ENCODE data around the gene ZNF518A. TPM values are rescaled to one million over a fixed set of nuclear protein-coding genes. Genes with fewer than 3 reads are reported as not detected.

ZNF518A gene
- total RNA-seq, 1 experiment from 2014 or later = 16.0 TPM

GRCh38 chr10:96130326-96130995 is 364 bp downstream of the ZNF518A start:
- no peak for TF ChIP-seq CTCF (IDR thresholded peaks at IDR 0.05; ENCODE audit: unreplicated experiment)
- Mint-ChIP-seq H3K4me3 (ENCODE audit: low read depth, unreplicated experiment) (peak overlapping the region; percentile 89), H3K9me3 (ENCODE audit: low read depth, unreplicated experiment) (no peaks in the 10 kb centered on the region), H3K4me1 (ENCODE audit: low read depth, unreplicated experiment) (no peaks in the 10 kb centered on the region), H3K36me3 (ENCODE audit: insufficient read depth, unreplicated experiment) (peaks cover 28% of the 10 kb centered on the region), H3K27me3 (ENCODE audit: unreplicated experiment) (no peaks in the 10 kb centered on the region), H3K27ac (ENCODE audit: unreplicated experiment) (peak overlapping the region; percentile 94)
- CTCF ChIA-PET = interaction anchor here (0.6 to 1.3 kb wide), 2 partner anchors 40 to 87 kb away, joined by 3 to 5 read pairs; partner anchors contain the start of gene CCNJ
- intact Hi-C loops (cut with micrococcal nuclease; ENCODE audit: unreplicated experiment) = loop anchor here (2.0 kb wide), 1 partner anchor 42 kb away; no protein-coding TSS in a partner anchor
- no TSS peak for BruUV-seq (replicated peaks)
- DNase-seq = peak; percentile 77

- Mint-ChIP-seq H3K27me3 (ENCODE audit: unreplicated experiment) (no peaks in the 10 kb centered on the region), H3K9me3 (ENCODE audit: low read depth, unreplicated experiment) (no peaks in the 10 kb centered on the region), H3K36me3 (ENCODE audit: insufficient read depth, unreplicated experiment) (peaks cover 28% of the 10 kb centered on the region), H3K4me3 (ENCODE audit: low read depth, unreplicated experiment) (peak overlapping the region; percentile 89), H3K4me1 (ENCODE audit: low read depth, unreplicated experiment) (no peaks in the 10 kb centered on the region), H3K27ac (ENCODE audit: unreplicated experiment) (peak overlapping the region; percentile 94)
- intact Hi-C loops (cut with micrococcal nuclease; ENCODE audit: unreplicated experiment) = loop anchor here (1.0 to 2.0 kb wide), 2 partner anchors 43 to 88 kb away; partner anchors contain the start of gene CCNJ
- CTCF ChIA-PET = no interaction called here
- TF ChIP-seq CTCF (IDR thresholded peaks at IDR 0.05; ENCODE audit: unreplicated experiment) = no peak
- no TSS peak for BruUV-seq (replicated peaks)
- no peak for DNase-seq
Observed at GRCh38 chr10:96131621-96132020, 1.5 kb downstream of the ZNF518A start.

GRCh38 chr10:96133135-96133534 is 3.0 kb downstream of the ZNF518A start:
- H3K27me3 Mint-ChIP-seq (ENCODE audit: unreplicated experiment) = no peaks in the 10 kb centered on the region
- no peaks in the 10 kb centered on the region for H3K9me3 Mint-ChIP-seq (ENCODE audit: low read depth, unreplicated experiment)
- intact Hi-C loops (cut with micrococcal nuclease; ENCODE audit: unreplicated experiment) = no loop called here
- no peak overlapping the region for H3K4me3 Mint-ChIP-seq (ENCODE audit: low read depth, unreplicated experiment)
- CTCF ChIA-PET = no interaction called here
- H3K27ac Mint-ChIP-seq (ENCODE audit: unreplicated experiment) = no peak overlapping the region
- DNase-seq = no peak
- TF ChIP-seq CTCF (IDR thresholded peaks at IDR 0.05; ENCODE audit: unreplicated experiment) = no peak
- peaks cover 28% of the 10 kb centered on the region for H3K36me3 Mint-ChIP-seq (ENCODE audit: insufficient read depth, unreplicated experiment)
- H3K4me1 Mint-ChIP-seq (ENCODE audit: low read depth, unreplicated experiment) = no peaks in the 10 kb centered on the region
- BruUV-seq (replicated peaks) = no TSS peak

- CTCF ChIA-PET = no interaction called here
- intact Hi-C loops (cut with micrococcal nuclease; ENCODE audit: unreplicated experiment) = no loop called here
- no peak for TF ChIP-seq CTCF (IDR thresholded peaks at IDR 0.05; ENCODE audit: unreplicated experiment)
- Mint-ChIP-seq H3K4me3 (ENCODE audit: low read depth, unreplicated experiment) (no peak overlapping the region), H3K4me1 (ENCODE audit: low read depth, unreplicated experiment) (no peaks in the 10 kb centered on the region), H3K27ac (ENCODE audit: unreplicated experiment) (no peak overlapping the region), H3K9me3 (ENCODE audit: low read depth, unreplicated experiment) (no peaks in the 10 kb centered on the region), H3K27me3 (ENCODE audit: unreplicated experiment) (no peaks in the 10 kb centered on the region), H3K36me3 (ENCODE audit: insufficient read depth, unreplicated experiment) (peaks cover 21% of the 10 kb centered on the region)
- no peak for DNase-seq
- BruUV-seq (replicated peaks) = no TSS peak
Observed at GRCh38 chr10:96136810-96137209, 6.7 kb downstream of the ZNF518A start.
